Astrocyte (in vitro differentiated cells and primary cell): ENCODE results near the gene IL10RB. TPM values are rescaled to one million over a fixed set of nuclear protein-coding genes. Genes with fewer than 3 reads are reported as not detected.
A peak's percentile ranks its signal among the peaks of the same experiment; 100 is the strongest.
"Not testable (repeated sequence)": the region's sequence is repeated elsewhere in the genome, so short reads cannot be mapped to it uniquely, and the experiment has no call there.

ENCODE experiments used
- DNase-seq: peaks from one replicate; pipeline ENCODE4 v3.0.0-alpha.2; 2010; ENCODE audit warnings: low read depth
- FAIRE-seq: peaks from 2 replicates; lab custom pipeline; 2011; peaks lifted over from hg19 to GRCh38; lab: Jason Lieb, UNC
- H2AFZ ChIP-seq: 2 replicates; pipeline ENCODE4 v1.6.0; 2012; ENCODE audit warnings: low read depth, low read length, inconsistent platforms
- H3K27ac ChIP-seq: 2 replicates; pipeline ENCODE4 v1.5.1; 2011; ENCODE audit warnings: low read depth, low read length, inconsistent platforms
- H3K27me3 ChIP-seq: 2 replicates; pipeline ENCODE4 v1.6.0; 2011; ENCODE audit warnings: low read length, inconsistent platforms; ENCODE audit not compliant: insufficient read depth
- H3K36me3 ChIP-seq: 2 replicates; pipeline ENCODE4 v1.5.1; 2011; ENCODE audit warnings: low read length, inconsistent platforms; ENCODE audit not compliant: insufficient read depth
- H3K4me1 ChIP-seq: 2 replicates; pipeline ENCODE4 v1.5.1; 2011; ENCODE audit warnings: low read length, inconsistent platforms; ENCODE audit not compliant: insufficient read depth
- H3K4me2 ChIP-seq: 2 replicates; pipeline ENCODE4 v1.6.0; 2012; ENCODE audit warnings: low read length, inconsistent platforms
- H3K4me3 ChIP-seq: 2 replicates; pipeline ENCODE4 v1.5.1; 2011; ENCODE audit warnings: low read depth, mild to moderate bottlenecking, low read length, inconsistent platforms; ENCODE audit not compliant: insufficient read depth
- H3K79me2 ChIP-seq: 2 replicates; pipeline ENCODE4 v1.6.0; 2012; ENCODE audit warnings: mild to moderate bottlenecking, low read length, inconsistent platforms; ENCODE audit not compliant: insufficient read depth
- H3K9ac ChIP-seq: 2 replicates; pipeline ENCODE4 v1.6.0; 2012; ENCODE audit warnings: mild to moderate bottlenecking, low read length, inconsistent platforms
- H3K9me3 ChIP-seq: 2 replicates; pipeline ENCODE4 v1.5.1; 2012; ENCODE audit warnings: low read depth, mild to moderate bottlenecking, low read length, inconsistent platforms; ENCODE audit not compliant: insufficient read depth
- H4K20me1 ChIP-seq: 2 replicates; pipeline ENCODE4 v1.6.0; 2012; ENCODE audit warnings: low read length, inconsistent platforms; ENCODE audit not compliant: insufficient read depth
- H3K27ac Mint-ChIP-seq: one replicate; pipeline ENCODE4 v1.8.0; 2021; ENCODE audit warnings: mild to moderate bottlenecking, mixed read lengths; ENCODE audit not compliant: unreplicated experiment
- H3K27me3 Mint-ChIP-seq: one replicate; pipeline ENCODE4 v1.8.0; 2021; ENCODE audit warnings: low read depth, mixed read lengths; ENCODE audit not compliant: unreplicated experiment
- H3K36me3 Mint-ChIP-seq: one replicate; pipeline ENCODE4 v1.8.0; 2021; ENCODE audit warnings: low read depth, mixed read lengths; ENCODE audit not compliant: unreplicated experiment
- H3K4me1 Mint-ChIP-seq: one replicate; pipeline ENCODE4 v1.8.0; 2021; ENCODE audit warnings: low read depth, mixed read lengths; ENCODE audit not compliant: unreplicated experiment
- H3K4me3 Mint-ChIP-seq: one replicate; pipeline ENCODE4 v1.8.0; 2021; ENCODE audit warnings: mild to moderate bottlenecking, moderate library complexity, mixed read lengths; ENCODE audit not compliant: unreplicated experiment
- H3K9me3 Mint-ChIP-seq: one replicate; pipeline ENCODE4 v1.8.0; 2021; ENCODE audit warnings: mild to moderate bottlenecking, mixed read lengths; ENCODE audit not compliant: unreplicated experiment
- CTCF ChIP-seq: IDR thresholded peaks from 2 replicates; pipeline ENCODE4 v1.5.1; 2011; ENCODE audit warnings: low read depth, mild to moderate bottlenecking, inconsistent platforms, low read length, moderate library complexity; ENCODE audit not compliant: insufficient read depth
- EZH2 ChIP-seq: IDR thresholded peaks from 2 replicates; pipeline ENCODE4 v1.6.1; 2012; ENCODE audit warnings: mild to moderate bottlenecking, low read length, inconsistent platforms; ENCODE audit not compliant: insufficient read depth
- total RNA-seq: library from RNA; stranded (reverse); gene quantifications from 2 replicates; pipeline ENCODE4 v1.2.1, GENCODE V29; 2021

Gene IL10RB
- total RNA-seq, 1 donor from 2014 or later = 14.0 TPM

- not testable (repeated sequence) for H3K9me3 Mint-ChIP-seq, DNase-seq
- peaks cover 10% of the 10 kb centered on the region for H3K27me3 Mint-ChIP-seq
These were observed 54.8 kb downstream of the IL10RB start for GRCh38 chr21:33321005-33321404.

GRCh38 chr21:33323610-33324009 lies 57.4 kb downstream of the IL10RB start:
- not testable (repeated sequence) for H3K9me3 Mint-ChIP-seq, H3K4me1 Mint-ChIP-seq, H3K27ac Mint-ChIP-seq, H2AFZ ChIP-seq, H3K27me3 ChIP-seq, H3K27ac ChIP-seq, H3K27me3 Mint-ChIP-seq, H3K4me1 ChIP-seq, H3K9ac ChIP-seq, FAIRE-seq, H3K4me3 Mint-ChIP-seq, H3K4me3 ChIP-seq, H3K36me3 Mint-ChIP-seq, H3K9me3 ChIP-seq, DNase-seq, H3K36me3 ChIP-seq
- Histone ChIP-seq H3K4me2 (peak overlapping the region; percentile 96), H3K79me2 (peaks cover 33% of the 10 kb centered on the region), H4K20me1 (peaks cover 14% of the 10 kb centered on the region)

More at GRCh38 chr21:33321005-33321404, 54.8 kb downstream of the IL10RB start:
- FAIRE-seq, H3K9me3 ChIP-seq, H3K79me2 ChIP-seq, H3K36me3 ChIP-seq, H2AFZ ChIP-seq, H3K27me3 ChIP-seq, H3K9ac ChIP-seq, H3K4me3 ChIP-seq, H3K27ac ChIP-seq, H3K36me3 Mint-ChIP-seq, H3K4me1 Mint-ChIP-seq, H3K27ac Mint-ChIP-seq, H3K4me2 ChIP-seq, H4K20me1 ChIP-seq, H3K4me3 Mint-ChIP-seq, H3K4me1 ChIP-seq: not testable (repeated sequence)

GRCh38 chr21:33324291-33325221 lies 58.4 kb downstream of the IL10RB start, which contains the start of gene IFNAR1:
IFNAR1 (plus strand) TSS chr21:33324970; CDS start chr21:33325056, 86 bp downstream.
- Mint-ChIP-seq H3K4me3 (no peak within 1 kb of the TSS), H3K27ac (no peak within 1 kb of the TSS), H3K9me3 (no peaks in the 10 kb centered on the region), H3K36me3 (peaks cover 5% of the 10 kb centered on the region), H3K4me1 (no peaks in the 10 kb centered on the region), H3K27me3 (no peaks in the 10 kb centered on the region)
- peak within 1 kb of the TSS; percentile 97 for H3K9ac ChIP-seq
- peak within 1 kb of the TSS; percentile 98 for H2AFZ ChIP-seq
- DNase-seq (peak; percentile 92), FAIRE-seq (no peak)
- no peaks in the 10 kb centered on the region for H3K36me3 ChIP-seq
- H3K27me3 ChIP-seq = no peaks in the 10 kb centered on the region
- H3K79me2 ChIP-seq = peaks cover 42% of the 10 kb centered on the region
- no peaks in the 10 kb centered on the region for H3K9me3 ChIP-seq
- peak within 1 kb of the TSS; percentile 96 for H3K4me2 ChIP-seq
- TF ChIP-seq EZH2 (no peak), CTCF (no peak)
- peak within 1 kb of the TSS; percentile 92 for H3K4me3 ChIP-seq
- H3K27ac ChIP-seq = peak within 1 kb of the TSS; percentile 95
- no peaks in the 10 kb centered on the region for H3K4me1 ChIP-seq
- H4K20me1 ChIP-seq = peaks cover 14% of the 10 kb centered on the region
